Right lobe of liver (tissue), 6 donors: Measurements from ENCODE around the gene MZT2B. TPM values are rescaled to one million over a fixed set of nuclear protein-coding genes. Genes with fewer than 3 reads are reported as not detected.
A peak's percentile ranks its signal among the peaks of the same experiment; 100 is the strongest.
"Not testable (repeated sequence)": the region's sequence is repeated elsewhere in the genome, so short reads cannot be mapped to it uniquely, and the experiment has no call there.

ENCODE experiments used
- ATAC-seq, 4 donors: fragments of 200-7000 bp; cut with Tn5 transposase; one replicate each; pipeline ENCODE4 v1.9.1; 2020; ENCODE audit warnings: mild to moderate bottlenecking in 4 of 4, moderate library complexity in 4 of 4
- DNase-seq, 3 donors: peaks; one replicate each; pipeline ENCODE4 v3.0.0-alpha.2; 2020
- H3K27ac ChIP-seq, 3 donors: fragments of 200-600 bp; one replicate each; pipeline ENCODE4 v1.8.0; 2022
- H3K27me3 ChIP-seq, 2 donors: fragments of 200-600 bp; one replicate each; pipeline ENCODE4 v1.8.0; 2022
- H3K36me3 ChIP-seq, 4 donors: fragments of 200-600 bp; sonication (generic) in 1 of 4; one replicate each; pipeline versions ENCODE4 v1.5.1 to v1.8.0; 2017 to 2022; ENCODE audit warnings: control low read depth in 1 of 4
- H3K4me1 ChIP-seq, 4 donors: fragments of 200-600 bp; sonication (generic) in 1 of 4; one replicate each; pipeline versions ENCODE4 v1.5.1 to v1.8.0; 2017 to 2022; ENCODE audit warnings: control low read depth in 1 of 4
- H3K4me3 ChIP-seq, 3 donors: fragments of 200-600 bp; one replicate each; pipeline ENCODE4 v1.8.0; 2022
- H3K9me3 ChIP-seq, 4 donors: fragments of 200-600 bp; sonication (generic) in 1 of 4; one replicate each; pipeline versions ENCODE4 v1.5.1 to v1.8.0; 2017 to 2022; ENCODE audit warnings: control low read depth in 1 of 4
- POLR2A ChIP-seq: fragments of 450-650 bp; IDR thresholded peaks from one replicate; pipeline ENCODE4 v1.6.1; 2017; ENCODE audit warnings: antibody characterized with exemption, mild to moderate bottlenecking
- WGBS: methylation state at CpG from one replicate; pipeline ENCODE4 v1.1.6; 2018; ENCODE audit warnings: low coverage, low lambda C conversion rate; ENCODE audit not compliant: insufficient coverage; ENCODE audit errors: missing lambda C conversion rate; 5-methylcytosine and 5-hydroxymethylcytosine counted together
- intact Hi-C, 2 donors: fragments of 100-400 bp; cut with DNase I; formaldehyde crosslinking; loops; one replicate each; pipeline versions ENCODE4 v1.11.2 to v1.14.1; 2022
- total RNA-seq, 6 experiments: library from RNA; depleted of rRNA in 2 of 6; stranded (reverse); fragments of >200 nt in 2 of 6; fragmentation: NEBNext Ultra II Directional in 3 of 6; extraction: Animal tissue kit (Norgen Biotek cat#: 25700) in 3 of 6; gene quantifications; one replicate each; pipeline versions ENCODE4 v1.1.0 to v1.2.4, GENCODE V29; 2016 to 2023
- TF ChIP-seq, protein P1 (sequence below), 4 donors: fragments of 200-600 bp in 3 of 4; fragments of 450-650 bp in 1 of 4; IDR thresholded peaks; one replicate each; pipeline versions ENCODE4 v1.5.1 to v1.8.0; 2016 to 2022; ENCODE audit warnings: antibody characterized with exemption in 4 of 4, mild to moderate bottlenecking in 2 of 4
- donor health status: DM: no; HTN: yes; CAD: no.
- donor health status: DM: no; HTN: no; CAD: no.
- donor health status: DM: no; HTN: no; CAD: no.
- donor health status: DM: no; HTN: yes; CAD: no.
- donor health status: DM: no; HTN: yes; CAD: no.

MZT2B gene
- total RNA-seq, 6 experiments from 2014 or later, result 69.5 to 125 (median 89.1) TPM

DNA sequence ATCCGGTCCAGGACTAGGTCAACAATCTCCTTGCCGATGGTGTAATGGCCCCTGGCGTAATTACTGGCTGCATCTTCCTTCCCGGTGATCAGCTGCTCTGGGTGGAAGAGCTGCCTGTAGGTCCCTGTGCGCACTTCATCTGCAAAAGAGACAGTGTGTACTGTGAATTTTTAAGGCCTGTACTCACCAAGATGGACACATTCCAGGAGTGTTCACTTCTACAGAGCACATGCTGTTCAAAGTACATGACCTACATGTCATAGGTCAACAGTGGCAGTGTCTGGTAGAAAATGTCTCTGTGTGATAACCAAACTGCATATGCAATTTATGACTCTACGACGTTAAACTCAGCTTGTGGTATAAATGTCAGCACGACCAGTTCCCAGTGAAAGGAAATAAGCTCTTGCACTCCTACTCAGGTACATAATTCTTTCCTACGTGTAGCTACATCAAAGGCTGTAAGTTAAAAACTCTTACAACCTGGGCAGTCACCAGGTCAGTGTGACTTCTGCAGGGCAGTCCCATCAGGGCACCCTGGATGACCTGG is 13.1 kb downstream of the MZT2B start:
- DNase-seq, H3K36me3 ChIP-seq, H3K9me3 ChIP-seq, H3K27me3 ChIP-seq, H3K27ac ChIP-seq, intact Hi-C loops, H3K4me3 ChIP-seq, H3K4me1 ChIP-seq: not testable (repeated sequence)
- ATAC-seq, result peak; percentile 82 to 89 (median 86)
- 56% methylated on average over 5 of the region's 9 CpGs for WGBS

DNA sequence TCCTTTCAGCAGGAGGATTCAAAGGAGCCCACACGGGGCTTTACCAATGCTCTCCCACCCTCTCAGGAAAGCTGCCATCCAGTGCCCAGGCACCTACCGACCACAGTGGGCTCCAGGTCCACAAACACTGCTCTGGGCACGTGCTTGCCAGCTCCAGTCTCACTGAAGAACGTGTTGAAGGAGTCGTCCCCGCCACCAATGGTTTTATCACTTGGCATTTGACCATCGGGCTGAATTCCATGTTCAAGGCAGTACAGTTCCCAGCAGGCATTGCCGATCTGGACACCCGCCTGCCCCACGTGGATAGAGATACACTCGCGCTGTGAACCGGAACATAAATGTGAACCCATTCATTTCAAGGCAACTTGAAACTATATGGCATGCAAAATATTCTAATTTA is 14.0 kb downstream of the MZT2B start:
- intact Hi-C loops, H3K4me1 ChIP-seq, H3K27ac ChIP-seq, DNase-seq, H3K9me3 ChIP-seq, H3K27me3 ChIP-seq, ATAC-seq, H3K4me3 ChIP-seq, H3K36me3 ChIP-seq: not testable (repeated sequence)
- WGBS, result 98% methylated on average over 6 of the region's 13 CpGs

DNA sequence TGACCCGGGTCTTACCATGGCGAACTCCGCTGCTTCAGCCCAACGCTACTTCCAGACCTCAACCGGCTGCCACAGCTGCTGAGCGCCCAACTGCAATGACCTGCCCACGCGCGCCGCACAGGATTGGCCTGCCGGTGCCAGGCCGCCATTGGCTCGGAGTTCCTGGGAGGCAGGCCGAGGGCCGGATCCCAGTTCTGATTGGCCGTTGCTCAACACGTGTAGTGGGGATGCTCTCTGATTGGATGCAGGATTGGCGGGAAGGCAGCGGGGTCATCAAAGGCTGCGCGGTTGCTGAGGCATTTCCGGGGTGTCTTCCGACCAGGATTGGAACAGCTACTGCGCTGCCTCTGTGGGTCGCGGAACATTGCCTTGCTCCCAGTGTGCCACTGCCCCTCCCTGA is 16.3 kb downstream of the MZT2B start, which contains the start of gene TUBA3E:
TUBA3E (minus strand) TSS at position 97 of the 400 bp plus-strand sequence; CDS start at position 18, 79 bp downstream.
- Histone ChIP-seq H3K27ac (no peak within 1 kb of the TSS), H3K4me3 (no peak within 1 kb of the TSS), H3K27me3 (no peaks in the 10 kb centered on the region), H3K36me3 (no peaks in the 10 kb centered on the region), H3K4me1 (no peaks in the 10 kb centered on the region), H3K9me3 (no peaks in the 10 kb centered on the region)
- intact Hi-C loops, result no loop called here
- ATAC-seq (no peak), DNase-seq (no peak)
- TF ChIP-seq POLR2A, result no peak
- TF ChIP-seq, protein P1, sequence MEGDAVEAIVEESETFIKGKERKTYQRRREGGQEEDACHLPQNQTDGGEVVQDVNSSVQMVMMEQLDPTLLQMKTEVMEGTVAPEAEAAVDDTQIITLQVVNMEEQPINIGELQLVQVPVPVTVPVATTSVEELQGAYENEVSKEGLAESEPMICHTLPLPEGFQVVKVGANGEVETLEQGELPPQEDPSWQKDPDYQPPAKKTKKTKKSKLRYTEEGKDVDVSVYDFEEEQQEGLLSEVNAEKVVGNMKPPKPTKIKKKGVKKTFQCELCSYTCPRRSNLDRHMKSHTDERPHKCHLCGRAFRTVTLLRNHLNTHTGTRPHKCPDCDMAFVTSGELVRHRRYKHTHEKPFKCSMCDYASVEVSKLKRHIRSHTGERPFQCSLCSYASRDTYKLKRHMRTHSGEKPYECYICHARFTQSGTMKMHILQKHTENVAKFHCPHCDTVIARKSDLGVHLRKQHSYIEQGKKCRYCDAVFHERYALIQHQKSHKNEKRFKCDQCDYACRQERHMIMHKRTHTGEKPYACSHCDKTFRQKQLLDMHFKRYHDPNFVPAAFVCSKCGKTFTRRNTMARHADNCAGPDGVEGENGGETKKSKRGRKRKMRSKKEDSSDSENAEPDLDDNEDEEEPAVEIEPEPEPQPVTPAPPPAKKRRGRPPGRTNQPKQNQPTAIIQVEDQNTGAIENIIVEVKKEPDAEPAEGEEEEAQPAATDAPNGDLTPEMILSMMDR (IDR thresholded peaks at IDR 0.05), result no peak
- WGBS, result no CpG with 5 or more reads among the region's 26 CpGs

DNA sequence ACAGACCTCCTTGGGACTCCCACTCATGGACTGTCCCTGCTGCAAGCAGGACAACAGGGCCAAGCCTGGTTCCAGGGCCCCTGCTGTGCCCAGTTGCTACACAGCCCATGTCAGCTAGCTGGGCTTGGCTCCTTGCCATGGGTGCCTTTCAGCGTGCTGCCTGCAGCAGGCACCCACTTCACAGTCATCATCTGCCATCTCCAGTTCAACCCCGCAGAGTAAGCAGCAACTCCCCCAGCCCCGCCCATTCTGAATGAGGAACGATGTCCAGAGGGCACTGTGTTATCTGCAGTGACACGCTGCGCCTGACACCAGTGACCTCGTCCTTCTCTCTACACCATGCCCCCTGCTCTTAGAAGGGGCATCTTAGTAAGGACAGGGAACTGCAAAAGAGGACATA is 20.5 kb downstream of the MZT2B start:
- H3K27ac ChIP-seq, H3K4me1 ChIP-seq, H3K36me3 ChIP-seq, intact Hi-C loops, H3K4me3 ChIP-seq, H3K9me3 ChIP-seq, H3K27me3 ChIP-seq, DNase-seq: not testable (repeated sequence)
- no CpG with 5 or more reads among the region's 7 CpGs for WGBS
- peak; percentile 17 to 63 (median 54) for ATAC-seq

DNA sequence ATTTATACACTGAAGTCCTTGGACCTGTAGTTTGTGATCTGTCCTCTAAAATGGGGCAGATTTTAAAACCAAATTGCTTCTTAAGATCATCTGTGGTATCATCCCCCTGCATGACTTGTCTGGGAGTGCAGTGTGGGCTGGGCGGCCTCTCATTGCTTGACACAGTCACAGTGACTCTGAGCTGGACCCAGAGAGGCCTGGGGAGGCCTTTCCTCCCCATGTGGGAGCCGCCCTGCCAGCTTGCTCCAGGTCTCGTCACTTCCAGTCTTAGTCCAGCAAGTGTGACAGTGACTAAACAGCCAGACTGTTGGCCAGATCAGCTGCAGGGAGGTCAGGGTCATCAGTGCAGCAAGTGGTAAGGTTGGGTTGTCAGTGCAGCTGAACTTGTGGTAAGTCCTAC is 21.1 kb downstream of the MZT2B start:
- intact Hi-C loops, H3K4me3 ChIP-seq, H3K4me1 ChIP-seq, H3K36me3 ChIP-seq, DNase-seq, H3K9me3 ChIP-seq, ATAC-seq, H3K27ac ChIP-seq, H3K27me3 ChIP-seq: not testable (repeated sequence)
- 100% methylated on average over 1 of the region's 3 CpGs for WGBS

DNA sequence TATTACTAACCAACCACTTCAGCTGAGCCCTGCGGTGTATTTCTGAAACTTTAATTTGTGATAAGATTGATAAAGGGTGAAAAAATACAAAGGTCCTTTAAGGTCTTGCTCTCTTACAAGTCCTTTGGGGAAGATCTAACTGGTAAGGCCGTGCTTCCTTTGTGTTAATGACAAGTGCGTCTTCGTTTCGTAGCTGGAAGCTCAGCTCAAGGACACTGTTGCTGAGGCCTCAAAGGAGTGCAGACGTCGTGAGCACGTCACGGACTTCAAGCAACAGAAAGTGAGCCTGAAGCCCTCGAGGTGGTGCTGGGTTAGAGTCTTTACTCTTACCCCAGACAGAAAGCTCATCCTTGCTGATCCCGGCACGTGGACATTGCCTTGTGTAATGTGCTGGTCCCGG is 25.0 kb downstream of the MZT2B start:
- H3K36me3 ChIP-seq, H3K27ac ChIP-seq, H3K9me3 ChIP-seq, intact Hi-C loops, ATAC-seq, H3K4me1 ChIP-seq, H3K4me3 ChIP-seq, DNase-seq, H3K27me3 ChIP-seq: not testable (repeated sequence)
- 67% methylated on average over 10 of the region's 13 CpGs for WGBS

DNA sequence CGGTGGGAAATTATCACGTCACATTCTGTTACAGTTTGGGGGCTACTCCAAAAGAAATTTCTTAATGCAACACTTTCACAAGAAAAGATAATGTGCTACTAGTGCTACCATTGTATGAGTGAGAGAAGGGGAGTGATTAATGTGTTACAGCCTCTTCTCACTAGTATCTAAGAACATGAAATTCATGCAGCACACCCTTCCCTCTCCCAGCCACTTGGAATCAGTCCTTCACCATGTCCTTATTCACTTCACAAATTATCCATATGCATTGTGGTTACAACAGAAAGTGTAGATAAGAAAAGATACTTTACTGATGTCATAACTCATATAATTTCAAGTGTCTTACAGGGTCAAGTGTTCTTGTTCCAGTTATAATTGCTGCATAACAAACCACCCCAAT is 37.1 kb downstream of the MZT2B start:
- H3K9me3 ChIP-seq, H3K4me1 ChIP-seq, intact Hi-C loops, DNase-seq, ATAC-seq, H3K4me3 ChIP-seq, H3K36me3 ChIP-seq, H3K27me3 ChIP-seq, H3K27ac ChIP-seq: not testable (repeated sequence)
- WGBS, result 73% methylated on average over 2 of the region's 2 CpGs

DNA sequence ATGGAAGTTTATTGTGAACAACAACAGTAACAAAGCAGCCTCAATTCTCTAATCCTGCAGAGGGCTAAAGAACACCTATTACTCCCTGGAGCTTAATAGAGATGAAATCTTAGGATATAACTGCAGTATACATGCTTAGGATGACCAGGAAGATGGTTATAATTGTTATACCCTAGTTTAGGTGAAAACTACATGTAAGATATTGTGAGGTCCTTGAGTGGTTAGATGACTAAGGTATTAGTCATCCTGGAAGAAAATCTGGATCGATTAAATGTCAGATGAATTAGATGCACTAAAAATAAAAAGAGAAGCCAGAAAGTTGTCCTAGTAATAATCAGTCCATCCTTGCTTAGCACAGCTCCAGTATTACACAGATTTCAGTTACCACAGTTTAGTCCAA is 38.4 kb downstream of the MZT2B start:
- H3K27ac ChIP-seq, DNase-seq, H3K4me1 ChIP-seq, H3K9me3 ChIP-seq, H3K36me3 ChIP-seq, intact Hi-C loops, ATAC-seq, H3K27me3 ChIP-seq, H3K4me3 ChIP-seq: not testable (repeated sequence)
- WGBS, result 29% methylated on average over 1 of the region's 1 CpG

DNA sequence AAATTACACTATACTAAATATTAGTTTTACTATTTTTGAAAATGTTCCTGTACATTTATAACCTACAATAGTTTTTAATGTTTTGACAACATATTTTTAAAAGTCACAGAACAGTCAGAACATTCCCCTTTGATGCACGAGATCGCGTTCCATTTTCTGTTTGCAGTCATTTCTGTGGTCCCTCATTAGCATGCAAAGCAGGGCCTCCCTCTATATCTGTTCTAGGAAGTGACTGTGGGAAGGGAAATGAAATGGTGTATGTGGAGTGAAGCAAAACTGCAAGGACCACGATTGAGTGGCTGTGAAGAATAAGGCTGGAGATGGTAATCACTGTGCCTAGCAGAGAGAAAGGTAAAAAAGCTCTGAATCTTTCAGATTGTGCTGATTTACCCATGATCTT is 40.5 kb downstream of the MZT2B start:
- H3K4me1 ChIP-seq, H3K9me3 ChIP-seq, H3K36me3 ChIP-seq, ATAC-seq, H3K4me3 ChIP-seq, DNase-seq, intact Hi-C loops, H3K27ac ChIP-seq, H3K27me3 ChIP-seq: not testable (repeated sequence)
- 32% methylated on average over 4 of the region's 4 CpGs for WGBS

DNA sequence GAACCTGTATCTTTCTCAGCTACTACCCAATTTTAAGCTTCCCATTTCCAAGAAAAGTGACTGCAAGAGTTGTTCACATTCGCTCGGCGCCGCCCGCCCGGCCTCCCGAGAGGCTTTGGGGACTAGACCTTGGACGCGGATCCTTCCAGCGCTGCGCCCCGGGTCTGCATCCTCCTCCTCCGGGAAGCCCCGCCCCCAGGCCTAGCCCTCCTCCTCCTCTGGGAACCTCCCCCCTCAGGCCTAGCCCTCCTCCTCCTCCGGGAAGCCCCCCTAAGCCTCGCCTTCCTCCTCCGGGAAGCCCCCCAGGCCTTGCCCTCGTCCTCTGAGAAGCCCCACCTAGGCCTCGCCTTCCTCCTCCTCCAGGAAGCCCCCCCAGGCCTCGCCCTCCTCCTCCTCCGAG is 45.9 kb downstream of the MZT2B start:
- DNase-seq, ATAC-seq, H3K4me3 ChIP-seq, H3K4me1 ChIP-seq, H3K27me3 ChIP-seq, H3K9me3 ChIP-seq, intact Hi-C loops, H3K27ac ChIP-seq, H3K36me3 ChIP-seq: not testable (repeated sequence)
- WGBS, result 90% methylated on average over 17 of the region's 21 CpGs

DNA sequence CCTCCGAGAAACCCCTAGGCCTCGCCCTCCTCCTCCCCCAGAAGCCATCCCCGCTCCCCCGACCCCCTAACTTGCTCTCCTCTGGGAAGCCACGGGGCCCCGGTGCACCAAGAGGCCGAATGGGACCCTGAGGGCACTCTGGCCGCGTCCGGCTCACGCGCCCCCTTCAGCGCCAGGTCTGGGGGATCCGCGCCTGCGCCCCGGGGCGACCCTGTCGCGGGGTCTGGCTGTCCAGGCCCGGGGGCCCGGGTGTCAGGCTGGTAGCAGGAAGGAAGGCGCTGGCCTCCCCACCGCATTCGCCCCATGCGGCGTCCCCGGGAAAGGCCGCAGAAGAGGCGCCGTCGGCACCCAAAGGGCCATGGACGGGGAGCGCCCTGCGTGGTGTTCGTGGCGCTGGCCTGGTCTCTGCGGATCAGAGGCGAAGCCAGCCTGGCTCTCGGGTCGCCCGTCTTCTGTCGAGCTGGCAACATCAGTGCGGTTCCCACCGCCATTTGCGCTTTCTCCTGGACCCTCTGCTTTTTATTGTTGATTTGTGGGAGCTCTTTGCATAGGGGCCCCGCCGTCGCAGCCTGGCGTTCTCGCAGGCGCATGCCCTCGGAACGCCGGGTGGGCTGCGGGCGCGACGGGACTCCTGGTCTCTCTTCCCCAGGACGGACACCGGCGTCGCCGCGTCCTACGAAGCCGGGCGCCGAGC is 46.6 kb downstream of the MZT2B start:
- H3K27me3 ChIP-seq, intact Hi-C loops, H3K9me3 ChIP-seq, H3K4me1 ChIP-seq, H3K36me3 ChIP-seq, DNase-seq, H3K27ac ChIP-seq: not testable (repeated sequence)
- H3K4me3 ChIP-seq, result peak overlapping the region in 1 of 3 donors; percentile 33
- ATAC-seq, result peak in 1 of 4 donors; percentile 6
- WGBS, result 91% methylated on average over 28 of the region's 69 CpGs
